ENCODE measurements around the gene TMEM108.

DNA sequence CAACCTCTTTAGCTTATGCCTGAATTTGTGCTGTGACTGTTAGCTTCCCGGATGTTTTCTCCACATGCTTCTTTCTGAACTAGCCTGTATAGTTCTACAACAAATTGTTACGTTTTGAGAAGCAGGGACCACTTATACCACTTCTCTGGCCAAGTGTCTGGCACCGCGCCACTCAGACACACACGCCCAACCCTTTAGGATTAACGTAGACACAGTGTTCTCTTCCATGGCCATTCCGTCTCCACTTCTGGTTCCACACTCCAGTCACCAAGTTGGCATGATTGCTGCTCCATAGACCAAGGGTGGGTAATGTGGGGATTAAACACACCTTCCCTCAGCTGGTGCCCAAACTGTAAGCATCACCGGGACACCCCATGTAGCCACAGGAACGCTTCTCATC, 755 bp upstream of the TMEM108 start:
- TF ChIP-seq, protein P1, sequence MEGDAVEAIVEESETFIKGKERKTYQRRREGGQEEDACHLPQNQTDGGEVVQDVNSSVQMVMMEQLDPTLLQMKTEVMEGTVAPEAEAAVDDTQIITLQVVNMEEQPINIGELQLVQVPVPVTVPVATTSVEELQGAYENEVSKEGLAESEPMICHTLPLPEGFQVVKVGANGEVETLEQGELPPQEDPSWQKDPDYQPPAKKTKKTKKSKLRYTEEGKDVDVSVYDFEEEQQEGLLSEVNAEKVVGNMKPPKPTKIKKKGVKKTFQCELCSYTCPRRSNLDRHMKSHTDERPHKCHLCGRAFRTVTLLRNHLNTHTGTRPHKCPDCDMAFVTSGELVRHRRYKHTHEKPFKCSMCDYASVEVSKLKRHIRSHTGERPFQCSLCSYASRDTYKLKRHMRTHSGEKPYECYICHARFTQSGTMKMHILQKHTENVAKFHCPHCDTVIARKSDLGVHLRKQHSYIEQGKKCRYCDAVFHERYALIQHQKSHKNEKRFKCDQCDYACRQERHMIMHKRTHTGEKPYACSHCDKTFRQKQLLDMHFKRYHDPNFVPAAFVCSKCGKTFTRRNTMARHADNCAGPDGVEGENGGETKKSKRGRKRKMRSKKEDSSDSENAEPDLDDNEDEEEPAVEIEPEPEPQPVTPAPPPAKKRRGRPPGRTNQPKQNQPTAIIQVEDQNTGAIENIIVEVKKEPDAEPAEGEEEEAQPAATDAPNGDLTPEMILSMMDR (conservative IDR thresholded peaks at IDR 0.05): no peak
- no peak for TF ChIP-seq ZFX (IDR thresholded peaks at IDR 0.05)
